HG03135 (cell line): ENCODE measurements around the gene HNRNPA3.
A peak's percentile ranks its signal among the peaks of the same experiment; 100 is the strongest.
"Not testable (repeated sequence)": the region's sequence is repeated elsewhere in the genome, so short reads cannot be mapped to it uniquely, and the experiment has no call there.

ENCODE experiments used
- ATAC-seq: cut with Tn5 transposase; IDR thresholded peaks from one replicate; pipeline ENCODE4 v1.9.1; 2021; ENCODE audit warnings: mild to moderate bottlenecking, moderate library complexity; ENCODE audit not compliant: unreplicated experiment

The HNRNPA3 gene

DNA sequence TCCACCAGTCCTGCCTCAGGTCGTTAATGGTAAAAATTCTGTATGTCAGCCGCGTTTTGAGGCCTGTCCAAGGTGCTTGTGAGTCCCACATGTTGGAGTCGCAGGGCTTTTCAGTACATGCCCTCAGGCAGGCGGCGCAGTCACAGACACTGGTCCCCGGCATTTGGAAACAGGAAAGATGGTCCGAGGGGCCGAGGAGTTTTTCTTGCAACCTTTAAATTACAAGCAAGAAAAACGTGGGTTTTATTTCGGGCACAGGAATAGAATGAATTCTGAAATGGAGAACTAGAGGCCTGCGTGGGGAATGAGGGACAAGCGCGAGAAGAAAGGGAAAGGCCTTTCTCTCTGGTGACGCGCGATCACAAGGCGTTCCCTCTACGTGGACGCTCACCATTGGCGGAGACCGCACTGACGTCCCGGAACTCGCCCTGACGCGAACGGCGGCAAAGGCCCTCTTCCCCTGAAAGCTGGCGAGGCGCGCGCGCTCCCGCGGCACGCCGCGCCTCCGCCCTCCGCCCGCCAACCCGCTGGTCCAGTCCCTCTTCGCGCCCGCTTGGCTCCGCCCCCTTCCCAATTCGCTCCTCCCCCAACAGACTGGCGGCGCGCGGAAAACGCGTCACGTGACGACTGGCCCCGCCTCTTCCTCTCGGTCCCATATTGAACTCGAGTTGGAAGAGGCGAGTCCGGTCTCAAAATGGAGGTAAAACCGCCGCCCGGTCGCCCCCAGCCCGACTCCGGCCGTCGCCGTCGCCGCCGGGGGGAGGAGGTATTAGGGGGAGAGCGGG, at the start of gene HNRNPA3:
TSS of gene HNRNPA3 (plus strand) at position 689 of the 785 bp plus-strand sequence. CDS start at position 695, 6 bp downstream.
- ATAC-seq = peak; percentile 86

GRCh38 chr2:177164131-177164530, 48.5 kb upstream of the HNRNPA3 start:
- no peak for ATAC-seq

GRCh38 chr2:177164584-177165052, 48.0 kb upstream of the HNRNPA3 start:
- ATAC-seq = peak; percentile 61

DNA sequence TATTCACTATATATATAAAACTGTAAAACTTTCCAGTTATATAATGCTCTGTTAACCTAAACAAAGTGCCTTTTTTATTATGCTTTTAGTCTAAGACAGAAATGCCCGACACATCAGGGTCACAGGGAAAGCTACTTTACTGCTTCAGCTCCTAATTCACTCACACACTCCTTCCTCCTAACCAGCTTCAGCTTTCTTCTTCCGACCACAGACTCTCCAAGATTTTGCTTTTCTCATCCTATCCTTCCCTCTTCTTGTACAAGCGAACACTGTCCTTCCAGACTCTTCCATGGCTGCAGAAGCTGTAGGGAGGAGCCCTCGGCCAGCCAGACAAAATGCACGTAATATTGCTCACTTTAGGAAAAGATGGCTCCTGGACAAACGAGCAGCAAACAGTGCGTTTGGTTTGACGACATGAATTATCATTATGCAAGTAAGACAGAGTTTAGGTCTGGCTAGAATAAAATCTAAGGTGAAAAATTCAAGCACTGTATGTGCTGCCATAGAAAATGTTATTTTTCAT, 47.5 kb upstream of the HNRNPA3 start:
- ATAC-seq = no peak

- ATAC-seq = peak; percentile 48
These were observed 46.6 kb upstream of the HNRNPA3 start for GRCh38 chr2:177165721-177166711.

GRCh38 chr2:177169810-177170514, 42.6 kb upstream of the HNRNPA3 start:
- peak; percentile 55 for ATAC-seq

DNA sequence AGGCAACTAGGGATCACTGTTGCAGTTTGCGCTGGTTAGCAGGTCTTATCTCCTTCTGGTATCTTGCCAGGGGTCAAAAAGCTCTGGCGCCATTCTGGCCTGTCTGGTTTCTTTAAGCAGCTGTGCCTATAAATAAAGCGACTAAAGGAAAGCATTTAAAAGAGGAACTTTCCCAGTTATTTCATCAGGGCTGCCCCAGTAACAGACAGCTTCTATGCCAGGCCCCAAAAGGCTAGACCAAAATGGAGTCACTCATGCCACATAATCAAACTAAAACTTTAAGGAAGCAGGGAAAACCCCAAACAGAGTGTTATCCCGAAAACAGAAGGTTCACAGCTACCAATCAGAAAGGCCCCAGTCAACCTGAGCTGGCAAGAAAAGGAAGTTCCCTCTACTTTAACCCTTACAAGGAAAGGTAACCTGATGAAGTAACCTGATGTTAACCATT, 41.2 kb upstream of the HNRNPA3 start:
- no peak for ATAC-seq

DNA sequence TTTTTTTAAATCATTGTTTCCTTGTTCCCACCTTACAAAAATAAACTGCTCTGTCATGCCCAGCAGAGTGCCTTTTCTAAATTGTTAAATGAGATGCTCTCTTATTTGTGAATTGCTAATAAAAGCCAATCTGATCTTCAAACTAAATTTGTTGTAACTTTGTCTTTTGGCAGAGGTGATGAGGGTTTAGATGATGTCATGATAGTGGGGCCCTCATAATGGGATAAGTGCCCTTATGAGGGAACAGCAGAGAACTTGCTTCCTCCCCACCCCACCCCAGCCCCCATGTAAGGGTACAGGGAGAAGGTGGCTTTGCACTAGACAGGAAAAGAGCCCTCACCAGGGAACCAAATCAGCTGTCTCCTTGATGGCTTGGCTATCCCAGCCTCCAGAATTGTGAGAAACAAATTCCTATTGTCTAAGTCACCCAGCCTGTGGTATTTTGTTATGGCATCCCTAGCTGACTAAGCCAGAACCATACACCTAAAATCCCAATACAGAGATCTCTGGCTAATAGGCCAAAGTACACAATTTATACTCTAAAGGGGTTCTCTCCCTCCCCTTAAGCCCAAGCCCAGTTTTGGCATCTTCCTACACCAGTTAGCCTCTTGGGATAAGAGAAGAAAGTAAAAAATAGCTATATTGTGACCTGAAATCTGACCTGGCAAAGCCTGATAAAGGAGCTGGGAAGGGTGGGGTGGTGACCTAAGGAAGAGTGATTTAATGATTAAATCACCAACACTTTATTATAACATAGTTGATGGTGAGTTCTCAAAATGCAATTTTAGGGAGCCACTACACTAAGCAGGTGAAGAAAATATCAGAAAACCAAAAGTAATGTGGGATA, 40.3 kb upstream of the HNRNPA3 start:
- ATAC-seq = no peak

- ATAC-seq = no peak
These were observed 38.1 kb upstream of the HNRNPA3 start for GRCh38 chr2:177174486-177174885.

- no peak for ATAC-seq
These were observed 36.5 kb upstream of the HNRNPA3 start for GRCh38 chr2:177175917-177176668.

DNA sequence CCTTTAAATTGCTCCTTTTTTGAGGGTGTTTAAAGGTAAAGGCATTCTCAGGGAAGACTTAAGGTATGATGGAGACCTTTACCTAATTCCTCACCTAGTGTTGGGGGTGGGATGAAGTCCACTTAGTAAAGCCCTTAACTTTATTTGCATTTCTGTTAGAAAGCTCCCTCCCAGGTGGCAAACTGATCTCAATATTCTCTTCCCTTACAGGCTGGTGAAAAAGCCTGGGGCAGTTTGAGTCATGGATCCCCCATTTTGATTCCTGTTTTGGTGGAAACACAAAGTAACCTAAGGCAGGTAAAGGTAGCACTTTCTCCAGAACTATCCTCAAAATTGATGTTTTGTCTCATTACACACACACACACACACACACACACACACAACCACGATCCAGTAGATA, 33.8 kb upstream of the HNRNPA3 start:
- ATAC-seq = no peak

- ATAC-seq = no peak
These were observed 33.4 kb upstream of the HNRNPA3 start for GRCh38 chr2:177179227-177179626.

DNA sequence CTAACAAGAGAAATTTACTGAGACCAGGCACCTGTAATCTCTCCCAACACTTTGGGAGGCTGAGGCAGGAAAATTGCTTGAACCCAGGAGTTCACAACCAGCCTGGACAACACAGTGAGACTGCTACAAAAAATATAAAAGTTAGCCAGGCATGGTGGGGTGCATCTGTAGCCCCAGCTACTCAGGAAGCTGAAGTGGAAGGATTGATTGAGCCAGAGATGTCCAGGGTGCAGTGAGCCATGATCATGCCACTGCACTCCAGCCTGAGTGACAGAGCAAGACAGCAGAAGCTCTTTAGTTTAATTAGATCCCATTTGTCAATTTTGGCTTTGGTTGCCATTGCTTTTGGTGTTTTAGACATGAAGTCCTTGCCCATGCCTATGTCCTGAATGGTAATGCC, 32.9 kb upstream of the HNRNPA3 start:
- ATAC-seq = not testable (repeated sequence)

DNA sequence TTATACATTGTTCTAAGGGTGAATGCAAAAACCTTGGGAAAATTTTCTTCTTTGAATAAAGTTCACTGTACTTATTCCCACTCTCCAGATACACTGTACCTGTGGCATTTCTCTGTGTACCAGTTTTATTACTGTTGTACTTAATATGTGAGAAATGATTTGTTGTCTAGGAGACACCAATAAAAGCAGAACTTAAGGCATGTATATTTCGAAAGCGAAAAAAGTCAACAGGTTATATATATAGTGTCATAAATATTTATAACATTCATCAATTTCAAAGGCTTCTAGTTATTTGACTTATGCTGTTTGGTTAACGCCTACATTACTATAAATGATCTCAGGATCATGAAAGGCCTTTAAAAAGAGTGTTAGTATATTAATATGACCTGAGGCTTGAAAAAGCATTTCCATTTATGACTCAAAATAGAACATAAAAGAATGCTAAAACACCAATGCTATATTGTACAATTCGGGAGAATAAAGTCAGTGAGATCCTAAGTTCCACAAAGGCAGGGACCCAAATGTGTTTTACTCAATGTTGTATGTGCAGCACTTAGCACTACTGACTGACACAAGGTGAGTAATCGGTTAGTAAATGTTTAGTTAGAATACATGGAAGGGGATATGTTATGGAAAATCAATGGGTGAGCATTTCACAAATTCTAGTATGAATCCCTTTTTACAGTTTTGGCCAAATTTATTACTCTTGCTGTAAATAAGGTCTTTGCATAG, 32.2 kb upstream of the HNRNPA3 start:
- no peak for ATAC-seq

GRCh38 chr2:177183860-177184259, 28.7 kb upstream of the HNRNPA3 start:
- no peak for ATAC-seq

- ATAC-seq = no peak
These were observed 28.0 kb upstream of the HNRNPA3 start for GRCh38 chr2:177184606-177185005.

DNA sequence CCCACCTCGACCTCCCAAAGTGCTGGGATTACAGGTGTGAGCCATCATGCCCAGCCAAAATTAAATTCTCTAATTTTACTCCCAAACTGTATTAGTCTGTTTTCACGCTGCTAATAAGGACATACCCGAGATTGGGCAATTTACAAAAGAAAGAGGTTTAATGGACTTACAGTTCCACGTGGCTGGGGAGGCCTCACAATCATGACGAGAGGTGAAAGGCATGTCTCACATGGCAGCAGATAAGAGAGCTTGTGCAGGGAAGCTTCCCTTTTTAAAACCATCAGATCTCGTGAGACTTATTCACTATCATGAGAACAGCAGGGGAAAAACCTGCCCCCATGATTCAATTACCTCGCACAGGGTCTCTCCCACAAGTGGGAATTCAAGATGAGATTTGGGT, 26.6 kb upstream of the HNRNPA3 start:
- ATAC-seq = not testable (repeated sequence)

GRCh38 chr2:177187631-177188312, 24.8 kb upstream of the HNRNPA3 start:
- no peak for ATAC-seq
